22Rv1 (cell line): ENCODE data around the gene FBRSL1.

Experiments
- ZFX ChIP-seq: fragments of 450-650 bp; IDR thresholded peaks from 2 replicates; pipeline ENCODE4 v1.6.1; 2017; ENCODE audit warnings: antibody characterized with exemption, borderline replicate concordance
- TF ChIP-seq, protein P1 (sequence below): fragments of 450-650 bp; IDR thresholded peaks from 2 replicates; pipeline ENCODE4 v1.5.1; 2017; ENCODE audit warnings: mild to moderate bottlenecking

GRCh38 chr12:132549059-132549458 lies 59.1 kb downstream of the FBRSL1 start:
- TF ChIP-seq, protein P1, sequence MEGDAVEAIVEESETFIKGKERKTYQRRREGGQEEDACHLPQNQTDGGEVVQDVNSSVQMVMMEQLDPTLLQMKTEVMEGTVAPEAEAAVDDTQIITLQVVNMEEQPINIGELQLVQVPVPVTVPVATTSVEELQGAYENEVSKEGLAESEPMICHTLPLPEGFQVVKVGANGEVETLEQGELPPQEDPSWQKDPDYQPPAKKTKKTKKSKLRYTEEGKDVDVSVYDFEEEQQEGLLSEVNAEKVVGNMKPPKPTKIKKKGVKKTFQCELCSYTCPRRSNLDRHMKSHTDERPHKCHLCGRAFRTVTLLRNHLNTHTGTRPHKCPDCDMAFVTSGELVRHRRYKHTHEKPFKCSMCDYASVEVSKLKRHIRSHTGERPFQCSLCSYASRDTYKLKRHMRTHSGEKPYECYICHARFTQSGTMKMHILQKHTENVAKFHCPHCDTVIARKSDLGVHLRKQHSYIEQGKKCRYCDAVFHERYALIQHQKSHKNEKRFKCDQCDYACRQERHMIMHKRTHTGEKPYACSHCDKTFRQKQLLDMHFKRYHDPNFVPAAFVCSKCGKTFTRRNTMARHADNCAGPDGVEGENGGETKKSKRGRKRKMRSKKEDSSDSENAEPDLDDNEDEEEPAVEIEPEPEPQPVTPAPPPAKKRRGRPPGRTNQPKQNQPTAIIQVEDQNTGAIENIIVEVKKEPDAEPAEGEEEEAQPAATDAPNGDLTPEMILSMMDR, result no peak
- no peak for TF ChIP-seq ZFX
